ENCODE data around the gene ANG.

The ANG gene

GRCh38 chr14:20671597-20672283 is 16.8 kb upstream of the ANG start:
- DNase-seq (ENCODE audit: extremely low spot score, insufficient read length, low read depth) (no peak), FAIRE-seq (peak; percentile 31)

GRCh38 chr14:20675669-20676068 is 12.9 kb upstream of the ANG start:
- FAIRE-seq (no peak), DNase-seq (ENCODE audit: extremely low spot score, insufficient read length, low read depth) (no peak)

GRCh38 chr14:20676072-20676471 is 12.5 kb upstream of the ANG start:
- DNase-seq (ENCODE audit: extremely low spot score, insufficient read length, low read depth) (no peak), FAIRE-seq (no peak)

GRCh38 chr14:20679907-20680306 is 8.7 kb upstream of the ANG start:
- FAIRE-seq: no peak
- no peak for DNase-seq (ENCODE audit: extremely low spot score, insufficient read length, low read depth)

GRCh38 chr14:20680363-20680762 is 8.2 kb upstream of the ANG start:
- DNase-seq (ENCODE audit: extremely low spot score, insufficient read length, low read depth) (no peak), FAIRE-seq (no peak)

- no peak for FAIRE-seq
- no peak for DNase-seq (ENCODE audit: extremely low spot score, insufficient read length, low read depth)
Observed at GRCh38 chr14:20680843-20681347, 7.7 kb upstream of the ANG start.

GRCh38 chr14:20681348-20682126 is 7.0 kb upstream of the ANG start:
- peak; percentile 89 for FAIRE-seq

GRCh38 chr14:20682127-20682434 is 6.5 kb upstream of the ANG start:
- no peak for FAIRE-seq
- no peak for DNase-seq (ENCODE audit: extremely low spot score, insufficient read length, low read depth)

More at GRCh38 chr14:20681348-20682126, 7.0 kb upstream of the ANG start:
- DNase-seq (ENCODE audit: extremely low spot score, insufficient read length, low read depth): no peak

- DNase-seq (ENCODE audit: extremely low spot score, insufficient read length, low read depth) (no peak), FAIRE-seq (peak; percentile 78)
Observed at GRCh38 chr14:20682435-20683124, 6.0 kb upstream of the ANG start.

- peak; percentile 75 for FAIRE-seq
Observed at GRCh38 chr14:20683125-20683890, 5.3 kb upstream of the ANG start.

GRCh38 chr14:20683891-20684661 is 4.5 kb upstream of the ANG start, which contains the start of gene RNASE4:
Gene RNASE4 (plus strand): TSS chr14:20684560. CDS start chr14:20699372, 14,812 bp downstream.
- FAIRE-seq (peak; percentile 71), DNase-seq (ENCODE audit: extremely low spot score, insufficient read length, low read depth) (no peak)

More at GRCh38 chr14:20683125-20683890, 5.3 kb upstream of the ANG start:
- no peak for DNase-seq (ENCODE audit: extremely low spot score, insufficient read length, low read depth)

- DNase-seq (ENCODE audit: extremely low spot score, insufficient read length, low read depth) (no peak), FAIRE-seq (no peak)
Observed at GRCh38 chr14:20684662-20685456, 3.7 kb upstream of the ANG start.

- DNase-seq (ENCODE audit: extremely low spot score, insufficient read length, low read depth) (no peak), FAIRE-seq (no peak)
Observed at GRCh38 chr14:20686386-20687143, 2.0 kb upstream of the ANG start.

- FAIRE-seq (no peak), DNase-seq (ENCODE audit: extremely low spot score, insufficient read length, low read depth) (no peak)
Observed at GRCh38 chr14:20687362-20688166, 1.0 kb upstream of the ANG start.

- no peak for DNase-seq (ENCODE audit: extremely low spot score, insufficient read length, low read depth)
Observed at GRCh38 chr14:20690848-20691640, 2.5 kb downstream of the ANG start.

GRCh38 chr14:20692116-20692751 is 3.7 kb downstream of the ANG start:
- DNase-seq (ENCODE audit: extremely low spot score, insufficient read length, low read depth) (no peak), FAIRE-seq (no peak)

More at GRCh38 chr14:20690848-20691640, 2.5 kb downstream of the ANG start:
- FAIRE-seq: peak; percentile 90

Measured in GM18507 (cell line).